HEK293 (cell line): ENCODE results near the gene GPX1.

Experiments
- ATF2 ChIP-seq: fragments of 450-650 bp; formaldehyde crosslinking; IDR thresholded peaks from 2 replicates; pipeline ENCODE4 v1.5.1; 2016; ENCODE audit warnings: missing biosample characterization, missing genetic modification characterization, low read depth
- CTCF ChIP-seq: fragments of 450-650 bp; formaldehyde crosslinking; IDR thresholded peaks from 2 replicates; pipeline ENCODE4 v1.5.1; 2016; ENCODE audit warnings: missing biosample characterization, missing genetic modification characterization
- EGR2 ChIP-seq: fragments of 450-650 bp; formaldehyde crosslinking; IDR thresholded peaks from 2 replicates; pipeline ENCODE4 v1.5.1; 2016; ENCODE audit warnings: low read depth, missing biosample characterization, missing genetic modification characterization
- ZBTB11 ChIP-seq: fragments of 450-650 bp; formaldehyde crosslinking; conservative IDR thresholded peaks from 2 replicates; pipeline ENCODE4 v1.5.1; 2016; ENCODE audit warnings: low read depth, missing biosample characterization, missing genetic modification characterization
- ZBTB26 ChIP-seq: fragments of 450-650 bp; formaldehyde crosslinking; optimal IDR thresholded peaks from 2 replicates; pipeline ENCODE3; 2016; ENCODE audit warnings: missing biosample characterization, mild to moderate bottlenecking, missing genetic modification characterization
- ZNF155 ChIP-seq: fragments of 450-650 bp; formaldehyde crosslinking; IDR thresholded peaks from 2 replicates; pipeline ENCODE4 v1.5.1; 2016; ENCODE audit warnings: missing biosample characterization, missing genetic modification characterization
- ZNF19 ChIP-seq: fragments of 450-650 bp; formaldehyde crosslinking; IDR thresholded peaks from 2 replicates; pipeline ENCODE4; 2016; ENCODE audit warnings: missing biosample characterization, missing genetic modification characterization, low read depth
- ZNF239 ChIP-seq: fragments of 450-650 bp; formaldehyde crosslinking; IDR thresholded peaks from 2 replicates; pipeline ENCODE4 v1.5.1; 2016; ENCODE audit warnings: missing biosample characterization, missing genetic modification characterization
- ZNF24 ChIP-seq: fragments of 450-650 bp; formaldehyde crosslinking; IDR thresholded peaks from 2 replicates; pipeline ENCODE4 v1.5.1; 2016; ENCODE audit warnings: missing biosample characterization, missing genetic modification characterization
- ZNF274 ChIP-seq, 2 experiments: fragments of 200-500 bp in 1 of 2; fragments of 450-650 bp in 1 of 2; sonication (Bioruptor generic) in 1 of 2; formaldehyde crosslinking in 1 of 2; IDR thresholded peaks; 2 replicates each; pipeline versions ENCODE4 v1.5.1 to v1.6.1; 2014 to 2016; ENCODE audit warnings: borderline replicate concordance in 1 of 2, inconsistent platforms in 1 of 2, low read length in 1 of 2, missing biosample characterization in 1 of 2, missing genetic modification characterization in 1 of 2
- ZNF280C ChIP-seq: fragments of 450-650 bp; formaldehyde crosslinking; IDR thresholded peaks from 2 replicates; pipeline ENCODE4 v1.5.1; 2016; ENCODE audit warnings: missing biosample characterization, missing genetic modification characterization
- ZNF473 ChIP-seq: fragments of 450-650 bp; formaldehyde crosslinking; IDR thresholded peaks from 2 replicates; pipeline ENCODE4 v1.5.1; 2017; ENCODE audit warnings: missing biosample characterization, missing genetic modification characterization
- ZNF600 ChIP-seq: fragments of 450-650 bp; formaldehyde crosslinking; IDR thresholded peaks from 2 replicates; pipeline ENCODE4 v1.5.1; 2016; ENCODE audit warnings: missing biosample characterization, missing genetic modification characterization
- ZSCAN16 ChIP-seq: fragments of 450-650 bp; formaldehyde crosslinking; IDR thresholded peaks from 2 replicates; pipeline ENCODE4 v1.5.1; 2016; ENCODE audit warnings: missing biosample characterization, missing genetic modification characterization

GRCh38 chr3:49313896-49314688, 44.1 kb downstream of the GPX1 start:
- TF ChIP-seq ZNF274 (IDR thresholded peaks at IDR 0.05; ENCODE audit: low read length) (no peak), ZNF274 (tag by site-specific recombination; IDR thresholded peaks at IDR 0.05; ENCODE audit: borderline replicate concordance) (no peak), CTCF (tag by site-specific recombination) (no peak), ZNF155 (tag by site-specific recombination) (no peak), ZBTB26 (tag by site-specific recombination) (no peak), ZNF280C (tag by site-specific recombination) (no peak), ZSCAN16 (no peak), ZNF24 (tag by site-specific recombination) (no peak), ZNF473 (no peak), EGR2 (tag by site-specific recombination) (no peak), ATF2 (tag by site-specific recombination) (no peak), ZNF239 (tag by site-specific recombination) (no peak), ZNF19 (no peak), ZNF600 (no peak), ZBTB11 (tag by site-specific recombination) (no peak)
